ENCODE results near the gene BCAR1. TPM values are rescaled to one million over a fixed set of nuclear protein-coding genes. Genes with fewer than 3 reads are reported as not detected.

The BCAR1 gene
- total RNA-seq, 1 donor from 2014 or later: 61.7 TPM

DNA sequence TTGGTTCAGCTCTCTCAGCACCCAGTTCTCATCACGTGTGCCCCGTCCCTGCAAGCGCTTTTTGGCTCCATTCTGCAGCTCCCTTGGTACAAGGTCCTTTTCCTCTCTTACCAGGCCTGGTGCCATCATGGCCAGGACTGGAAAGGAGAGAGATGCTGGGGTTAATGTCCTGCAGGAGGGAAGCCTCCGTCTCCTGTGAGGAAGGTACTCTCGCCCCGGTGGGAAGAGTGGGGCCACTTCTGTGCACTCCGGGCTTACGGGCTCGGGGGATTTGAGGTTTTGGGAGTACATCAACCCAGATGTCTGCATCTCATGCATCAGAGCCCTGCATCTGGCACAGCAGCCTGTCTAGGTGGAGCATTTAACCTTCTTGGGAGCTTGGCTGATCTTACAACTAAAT lies 54.6 kb downstream of the BCAR1 start:
- ATAC-seq (no peak), DNase-seq (peak; percentile 48)
- no peak overlapping the region for H3K4me3 ChIP-seq
- intact Hi-C loops (cut with DNase I): no loop called here
- TF ChIP-seq, protein P1, sequence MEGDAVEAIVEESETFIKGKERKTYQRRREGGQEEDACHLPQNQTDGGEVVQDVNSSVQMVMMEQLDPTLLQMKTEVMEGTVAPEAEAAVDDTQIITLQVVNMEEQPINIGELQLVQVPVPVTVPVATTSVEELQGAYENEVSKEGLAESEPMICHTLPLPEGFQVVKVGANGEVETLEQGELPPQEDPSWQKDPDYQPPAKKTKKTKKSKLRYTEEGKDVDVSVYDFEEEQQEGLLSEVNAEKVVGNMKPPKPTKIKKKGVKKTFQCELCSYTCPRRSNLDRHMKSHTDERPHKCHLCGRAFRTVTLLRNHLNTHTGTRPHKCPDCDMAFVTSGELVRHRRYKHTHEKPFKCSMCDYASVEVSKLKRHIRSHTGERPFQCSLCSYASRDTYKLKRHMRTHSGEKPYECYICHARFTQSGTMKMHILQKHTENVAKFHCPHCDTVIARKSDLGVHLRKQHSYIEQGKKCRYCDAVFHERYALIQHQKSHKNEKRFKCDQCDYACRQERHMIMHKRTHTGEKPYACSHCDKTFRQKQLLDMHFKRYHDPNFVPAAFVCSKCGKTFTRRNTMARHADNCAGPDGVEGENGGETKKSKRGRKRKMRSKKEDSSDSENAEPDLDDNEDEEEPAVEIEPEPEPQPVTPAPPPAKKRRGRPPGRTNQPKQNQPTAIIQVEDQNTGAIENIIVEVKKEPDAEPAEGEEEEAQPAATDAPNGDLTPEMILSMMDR (IDR thresholded peaks at IDR 0.05): no peak
- H3K4me1 ChIP-seq: no peaks in the 10 kb centered on the region
- H3K9me3 ChIP-seq: no peaks in the 10 kb centered on the region
- no peaks in the 10 kb centered on the region for H3K36me3 ChIP-seq
- no peak overlapping the region for H3K27ac ChIP-seq
- H3K27me3 ChIP-seq: no peaks in the 10 kb centered on the region

DNA sequence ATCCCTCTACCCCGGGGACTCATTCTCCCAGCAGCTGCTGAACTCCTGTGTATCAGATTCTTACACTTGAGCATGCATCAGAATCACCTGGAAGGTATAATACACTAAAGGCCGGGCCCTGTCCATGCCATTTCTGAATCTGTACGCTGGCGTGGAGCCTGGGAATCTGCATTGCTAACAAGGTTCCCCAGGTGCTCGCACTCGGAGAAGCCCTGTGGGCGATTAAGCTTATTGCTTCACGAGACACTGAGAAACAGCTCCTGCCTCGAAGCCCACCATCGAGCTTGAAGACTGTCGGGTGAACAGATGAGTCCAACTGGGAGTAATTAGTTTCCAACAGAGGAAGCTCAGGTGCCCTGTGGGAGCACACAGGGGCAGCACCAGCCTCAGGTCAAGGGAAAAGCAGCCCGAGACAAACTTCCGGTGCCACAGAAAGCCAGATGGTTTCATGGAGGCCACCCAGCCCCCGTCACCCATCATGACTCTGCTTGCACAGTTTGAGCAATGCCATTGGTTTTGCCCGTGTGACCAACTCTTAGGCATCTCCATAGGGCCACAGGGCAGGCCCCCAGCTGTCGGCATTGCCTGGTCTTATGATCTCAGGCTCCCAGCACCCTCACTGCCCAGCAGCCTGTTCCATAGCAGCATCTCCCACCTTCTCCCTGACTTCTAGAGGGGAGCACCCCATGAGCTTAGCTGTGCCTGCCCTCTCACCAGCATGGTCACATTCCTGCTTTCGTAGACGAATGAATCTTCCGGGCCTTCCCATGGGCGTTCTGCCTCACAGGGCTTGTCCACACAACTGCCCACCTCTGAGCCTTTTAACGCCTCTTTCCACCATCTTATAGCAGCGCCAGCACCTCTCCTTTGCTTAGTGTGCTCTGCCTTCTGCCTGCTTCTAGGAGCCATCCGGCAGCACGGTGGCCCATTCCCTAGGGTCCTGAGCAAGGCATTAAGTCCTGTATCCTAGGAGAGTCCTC lies 55.3 kb downstream of the BCAR1 start:
- intact Hi-C loops (cut with DNase I): no loop called here
- Histone ChIP-seq H3K9me3 (no peaks in the 10 kb centered on the region), H3K4me3 (no peak overlapping the region), H3K27me3 (no peaks in the 10 kb centered on the region), H3K27ac (no peak overlapping the region), H3K36me3 (no peaks in the 10 kb centered on the region), H3K4me1 (no peaks in the 10 kb centered on the region)
- TF ChIP-seq, protein P1 (IDR thresholded peaks at IDR 0.05): no peak
- DNase-seq (peak; percentile 51), ATAC-seq (no peak)

DNA sequence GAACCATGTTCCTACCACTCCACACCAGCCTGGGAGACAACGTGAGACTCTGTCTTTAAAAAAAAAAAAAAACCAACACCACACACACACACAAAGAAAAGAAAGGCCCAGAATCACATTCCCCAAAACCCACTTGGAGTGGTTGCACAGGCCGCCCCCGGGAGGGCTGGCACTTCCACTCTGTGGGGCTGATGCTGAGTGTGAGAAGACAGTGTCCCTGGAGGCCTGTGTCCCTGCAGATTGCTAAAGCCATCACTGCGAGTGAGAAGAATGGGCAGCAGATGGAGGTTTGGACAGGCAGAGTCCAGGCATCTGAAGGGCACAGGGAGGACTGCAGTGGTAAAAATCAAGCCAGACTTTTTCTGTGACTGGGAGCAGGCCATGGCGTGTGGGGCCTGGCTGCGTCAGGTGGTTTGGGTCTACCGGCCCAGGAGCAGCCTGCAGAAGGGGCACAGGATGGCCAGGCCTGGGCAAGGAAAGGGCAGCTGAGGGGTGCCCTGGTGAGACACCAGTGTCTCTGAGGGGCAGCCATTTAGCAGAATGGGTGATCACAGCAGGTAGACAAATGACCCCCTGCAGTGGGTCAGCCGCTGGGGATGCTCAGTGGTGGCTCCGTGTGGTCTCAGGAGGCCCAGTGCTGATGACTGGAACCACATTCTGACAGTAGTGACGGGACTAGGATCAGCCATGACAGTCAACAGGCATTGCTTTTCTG lies 57.5 kb downstream of the BCAR1 start:
- TF ChIP-seq, protein P1 (IDR thresholded peaks at IDR 0.05): no peak
- intact Hi-C loops (cut with DNase I): no loop called here
- DNase-seq (peak; percentile 55), ATAC-seq (no peak)
- Histone ChIP-seq H3K27ac (no peak overlapping the region), H3K4me3 (no peak overlapping the region), H3K4me1 (no peaks in the 10 kb centered on the region), H3K9me3 (no peaks in the 10 kb centered on the region), H3K27me3 (no peaks in the 10 kb centered on the region), H3K36me3 (no peaks in the 10 kb centered on the region)

DNA sequence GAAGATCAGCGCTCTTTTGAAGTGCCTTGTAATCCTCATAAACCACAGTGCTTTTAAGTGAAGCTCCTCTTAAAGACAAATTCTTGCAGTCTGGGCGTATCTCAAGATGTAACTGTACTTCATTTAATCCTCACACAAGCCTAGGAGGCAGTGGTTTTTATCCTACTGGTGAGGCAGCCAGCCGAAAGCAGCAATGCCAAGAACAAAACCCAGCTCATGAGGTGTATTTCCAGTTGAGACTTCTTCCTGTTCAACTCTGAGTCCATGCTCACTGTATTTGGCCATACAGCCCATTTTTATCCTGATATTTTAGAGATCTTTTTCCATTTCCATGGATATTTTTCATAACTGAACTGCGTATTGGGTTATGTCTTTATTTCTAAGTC lies 58.2 kb downstream of the BCAR1 start:
- Histone ChIP-seq H3K36me3 (no peaks in the 10 kb centered on the region), H3K4me3 (no peak overlapping the region), H3K27me3 (no peaks in the 10 kb centered on the region), H3K9me3 (no peaks in the 10 kb centered on the region), H3K27ac (no peak overlapping the region), H3K4me1 (no peaks in the 10 kb centered on the region)
- intact Hi-C loops (cut with DNase I): no loop called here
- ATAC-seq: no peak
- TF ChIP-seq, protein P1 (IDR thresholded peaks at IDR 0.05): no peak
- DNase-seq: no peak

DNA sequence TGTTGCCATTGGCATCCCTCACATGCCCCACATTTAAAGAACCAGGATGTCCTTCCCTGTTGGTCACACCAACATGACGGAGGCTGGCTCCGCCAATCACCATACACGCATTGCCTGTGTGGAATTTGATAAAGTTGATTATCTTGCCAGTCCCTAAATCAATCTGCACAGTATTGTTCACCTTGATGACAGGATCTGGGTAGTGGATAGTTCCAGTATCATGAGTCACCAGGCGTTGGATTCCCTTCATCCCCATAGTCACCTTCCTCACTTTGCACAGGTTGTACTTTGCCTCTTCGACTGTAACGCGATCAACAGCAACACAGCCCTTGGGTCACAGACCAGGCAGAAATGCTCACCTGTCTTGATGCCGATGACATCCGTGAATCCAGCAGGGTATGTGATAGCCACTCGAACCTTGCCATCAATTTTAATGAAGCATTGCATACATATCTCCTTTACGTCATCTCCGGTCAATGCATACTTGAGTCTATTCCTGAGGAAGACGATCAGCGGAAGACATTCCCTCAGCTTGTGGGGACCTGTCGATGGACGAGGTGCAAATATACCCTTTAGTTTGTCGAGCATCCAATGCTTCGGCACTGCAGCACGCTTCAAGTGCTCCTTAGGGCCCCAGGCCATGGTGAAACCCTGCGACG lies 58.7 kb downstream of the BCAR1 start:
- Histone ChIP-seq H3K4me3 (no peak overlapping the region), H3K36me3 (no peaks in the 10 kb centered on the region), H3K4me1 (no peaks in the 10 kb centered on the region), H3K27ac (no peak overlapping the region), H3K27me3 (no peaks in the 10 kb centered on the region), H3K9me3 (no peaks in the 10 kb centered on the region)
- no peak for DNase-seq
- ATAC-seq: no peak
- TF ChIP-seq, protein P1 (IDR thresholded peaks at IDR 0.05): no peak
- intact Hi-C loops (cut with DNase I): no loop called here
